Measurements from ENCODE around the gene RNF14.

Gene RNF14

GRCh38 chr5:142007237-142007544, 38.3 kb downstream of the RNF14 start:
- H3K4me3 ChIP-seq (ENCODE audit: low read depth, low read length): no peak overlapping the region
- DNase-seq (ENCODE audit: low read depth): no peak
- TF ChIP-seq CTCF (conservative IDR thresholded peaks at IDR 0.05; ENCODE audit: low read depth, low read length): no peak

GRCh38 chr5:142008813-142009212, 39.9 kb downstream of the RNF14 start:
- no peak for DNase-seq (ENCODE audit: low read depth)
- no peak for TF ChIP-seq CTCF (conservative IDR thresholded peaks at IDR 0.05; ENCODE audit: low read depth, low read length)
- H3K4me3 ChIP-seq (ENCODE audit: low read depth, low read length): no peak overlapping the region

GRCh38 chr5:142009886-142010285, 41.0 kb downstream of the RNF14 start:
- DNase-seq (ENCODE audit: low read depth): no peak
- TF ChIP-seq CTCF (conservative IDR thresholded peaks at IDR 0.05; ENCODE audit: low read depth, low read length): no peak
- no peak overlapping the region for H3K4me3 ChIP-seq (ENCODE audit: low read depth, low read length)

GRCh38 chr5:142011572-142012185, 42.8 kb downstream of the RNF14 start:
- DNase-seq (ENCODE audit: low read depth): no peak
- peak overlapping the region; percentile 67 for H3K4me3 ChIP-seq (ENCODE audit: low read depth, low read length)
- no peak for TF ChIP-seq CTCF (conservative IDR thresholded peaks at IDR 0.05; ENCODE audit: low read depth, low read length)

GRCh38 chr5:142012186-142012785, 43.4 kb downstream of the RNF14 start:
- DNase-seq (ENCODE audit: low read depth): peak; percentile 55
- peak; percentile 71 for TF ChIP-seq CTCF (conservative IDR thresholded peaks at IDR 0.05; ENCODE audit: low read depth, low read length)
- peak overlapping the region; percentile 67 for H3K4me3 ChIP-seq (ENCODE audit: low read depth, low read length)

- peak; percentile 76 for DNase-seq (ENCODE audit: low read depth)
- H3K4me3 ChIP-seq (ENCODE audit: low read depth, low read length): peak within 1 kb of the TSS; percentile 67
- no peak for TF ChIP-seq CTCF (conservative IDR thresholded peaks at IDR 0.05; ENCODE audit: low read depth, low read length)
These were observed 44.0 kb downstream of the RNF14 start, which contains the start of gene GNPDA1 for GRCh38 chr5:142012792-142013388. GNPDA1 (minus strand) TSS chr5:142013027; CDS start chr5:142012035, 992 bp downstream.
